AG10803 (cell line): ENCODE data around the gene LAMA2.
A peak's percentile ranks its signal among the peaks of the same experiment; 100 is the strongest.

Experiments used
- DNase-seq: peaks from one replicate; pipeline ENCODE4 v3.0.0; 2010; ENCODE audit warnings: low read depth
- H3K4me3 ChIP-seq: 2 replicates; pipeline ENCODE4 v1.5.1; 2011; ENCODE audit warnings: mild to moderate bottlenecking, low read length, control low read depth
- TF ChIP-seq, protein P1 (sequence below): conservative IDR thresholded peaks from 2 replicates; pipeline ENCODE4 v1.5.1; 2011; ENCODE audit warnings: mild to moderate bottlenecking, low read length, control low read depth, inconsistent platforms

LAMA2 gene

DNA sequence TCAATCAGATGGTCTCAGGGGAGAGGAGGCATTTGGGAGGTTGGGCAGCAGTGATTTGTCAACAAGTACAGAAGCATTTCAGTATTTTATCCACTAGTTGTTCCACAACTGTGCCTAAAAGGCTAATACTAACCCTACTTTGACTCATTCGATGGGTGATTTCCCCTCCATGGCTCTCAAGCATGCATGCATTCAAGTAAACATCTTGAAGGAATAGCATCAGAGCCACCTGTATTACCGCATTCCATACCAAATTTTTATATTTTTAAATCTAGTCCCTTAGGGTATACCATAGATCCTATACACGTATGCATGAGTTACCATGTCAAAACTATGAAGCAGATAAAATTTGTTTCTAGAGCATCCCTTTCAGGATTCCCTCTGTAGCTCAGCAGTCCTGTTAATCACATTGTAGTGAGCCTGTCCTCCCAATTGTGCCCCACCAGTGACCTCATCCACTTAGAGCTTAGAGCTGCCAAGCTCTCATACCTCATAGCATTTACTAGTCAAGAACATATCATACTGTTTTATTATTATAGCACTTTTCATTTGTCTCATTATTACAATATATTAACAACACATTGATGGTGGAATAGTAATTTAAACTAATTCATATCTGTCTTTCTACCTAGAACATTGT lies 213.8 kb downstream of the LAMA2 start:
- H3K4me3 ChIP-seq = no peak overlapping the region
- TF ChIP-seq, protein P1, sequence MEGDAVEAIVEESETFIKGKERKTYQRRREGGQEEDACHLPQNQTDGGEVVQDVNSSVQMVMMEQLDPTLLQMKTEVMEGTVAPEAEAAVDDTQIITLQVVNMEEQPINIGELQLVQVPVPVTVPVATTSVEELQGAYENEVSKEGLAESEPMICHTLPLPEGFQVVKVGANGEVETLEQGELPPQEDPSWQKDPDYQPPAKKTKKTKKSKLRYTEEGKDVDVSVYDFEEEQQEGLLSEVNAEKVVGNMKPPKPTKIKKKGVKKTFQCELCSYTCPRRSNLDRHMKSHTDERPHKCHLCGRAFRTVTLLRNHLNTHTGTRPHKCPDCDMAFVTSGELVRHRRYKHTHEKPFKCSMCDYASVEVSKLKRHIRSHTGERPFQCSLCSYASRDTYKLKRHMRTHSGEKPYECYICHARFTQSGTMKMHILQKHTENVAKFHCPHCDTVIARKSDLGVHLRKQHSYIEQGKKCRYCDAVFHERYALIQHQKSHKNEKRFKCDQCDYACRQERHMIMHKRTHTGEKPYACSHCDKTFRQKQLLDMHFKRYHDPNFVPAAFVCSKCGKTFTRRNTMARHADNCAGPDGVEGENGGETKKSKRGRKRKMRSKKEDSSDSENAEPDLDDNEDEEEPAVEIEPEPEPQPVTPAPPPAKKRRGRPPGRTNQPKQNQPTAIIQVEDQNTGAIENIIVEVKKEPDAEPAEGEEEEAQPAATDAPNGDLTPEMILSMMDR = no peak
- no peak for DNase-seq

DNA sequence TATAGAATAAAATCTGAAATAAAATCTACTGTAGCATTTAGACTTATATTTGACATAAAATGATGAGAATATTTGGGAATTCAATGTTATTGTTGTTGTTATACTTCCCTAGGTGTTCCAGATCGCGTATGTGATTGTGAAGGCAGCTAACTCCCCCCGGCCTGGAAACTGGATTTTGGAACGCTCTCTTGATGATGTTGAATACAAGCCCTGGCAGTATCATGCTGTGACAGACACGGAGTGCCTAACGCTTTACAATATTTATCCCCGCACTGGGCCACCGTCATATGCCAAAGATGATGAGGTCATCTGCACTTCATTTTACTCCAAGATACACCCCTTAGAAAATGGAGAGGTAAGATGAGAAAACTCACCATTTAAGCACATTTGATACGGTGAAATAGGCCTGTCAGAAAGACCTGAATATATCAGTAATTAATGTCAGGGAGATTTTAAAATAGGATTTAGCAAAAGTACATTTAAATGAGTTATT lies 215.2 kb downstream of the LAMA2 start:
- DNase-seq = no peak
- no peak overlapping the region for H3K4me3 ChIP-seq
- TF ChIP-seq, protein P1 = no peak

GRCh38 chr6:129099696-129100095 lies 216.8 kb downstream of the LAMA2 start:
- TF ChIP-seq, protein P1 = no peak

DNA sequence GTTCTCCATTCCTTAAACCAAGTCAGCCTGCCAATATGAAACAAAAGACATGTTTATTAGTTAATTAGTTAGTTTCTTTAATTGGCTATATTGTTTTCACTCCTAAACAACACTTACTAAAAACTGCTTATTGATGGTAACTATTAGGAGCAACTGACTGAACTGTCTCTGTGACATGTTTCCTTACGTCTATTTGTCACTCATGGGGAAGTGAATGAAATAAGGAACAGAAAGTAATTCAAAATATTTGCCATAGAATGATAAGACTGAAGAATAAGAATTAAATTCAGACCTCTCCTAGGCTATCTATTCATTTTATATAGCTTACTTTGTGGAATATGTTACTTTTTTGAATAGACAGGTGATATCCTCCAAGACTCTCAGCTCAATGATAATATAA lies 217.2 kb downstream of the LAMA2 start:
- no peak overlapping the region for H3K4me3 ChIP-seq
- DNase-seq = no peak
- TF ChIP-seq, protein P1 = no peak

More at GRCh38 chr6:129099696-129100095, 216.8 kb downstream of the LAMA2 start:
- DNase-seq = no peak
- no peak overlapping the region for H3K4me3 ChIP-seq

GRCh38 chr6:129102741-129103140 lies 219.8 kb downstream of the LAMA2 start:
- TF ChIP-seq, protein P1 = no peak
- peak; percentile 52 for DNase-seq
- H3K4me3 ChIP-seq = no peak overlapping the region

DNA sequence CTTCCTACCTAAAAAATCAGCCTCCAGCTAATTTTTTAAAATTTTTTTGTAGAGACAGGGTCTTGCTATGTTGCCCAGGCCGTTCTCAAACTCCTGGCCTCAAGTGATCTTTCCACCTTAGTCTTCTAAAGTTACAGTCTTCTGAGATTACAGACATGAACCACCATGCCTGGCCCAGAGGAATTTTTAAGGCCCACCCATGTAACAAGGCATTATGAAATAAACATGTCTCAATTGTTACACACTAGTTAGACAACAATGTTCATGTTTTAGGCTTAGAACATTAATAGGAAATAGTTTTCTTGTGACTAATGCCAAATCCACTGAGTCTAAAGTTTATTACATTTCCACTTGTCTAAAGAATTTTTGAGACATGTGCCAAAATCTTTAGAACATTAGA lies 221.2 kb downstream of the LAMA2 start:
- no peak overlapping the region for H3K4me3 ChIP-seq
- TF ChIP-seq, protein P1 = no peak
- DNase-seq = peak; percentile 87

DNA sequence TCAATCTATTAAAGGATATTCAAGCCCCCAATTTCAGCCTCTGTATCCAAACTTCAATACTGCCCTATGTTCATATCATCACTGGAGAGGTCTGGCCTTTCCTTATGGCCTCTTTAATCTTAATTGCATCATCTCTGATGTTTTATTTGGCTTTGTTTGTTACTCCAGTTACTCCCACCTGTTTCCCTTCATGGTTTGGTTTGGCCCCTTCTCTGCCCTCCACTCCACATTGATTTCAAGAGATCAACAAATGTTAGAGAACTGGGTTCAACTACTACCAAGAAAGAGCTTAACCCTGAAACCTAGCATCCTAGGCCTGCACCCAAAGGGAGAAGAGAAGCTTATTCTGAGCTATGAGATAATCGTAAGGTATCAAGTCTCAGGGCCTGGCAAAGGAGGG lies 221.6 kb downstream of the LAMA2 start:
- TF ChIP-seq, protein P1 = no peak
- no peak overlapping the region for H3K4me3 ChIP-seq
- DNase-seq = no peak
